ENCODE measurements around the gene EVI5L.

EVI5L gene

GRCh38 chr19:7874076-7874896 is 44.3 kb downstream of the EVI5L start, which contains the start of gene PRR36:
Gene PRR36 (minus strand): TSS chr19:7874390. CDS start chr19:7873689, 701 bp downstream.
- peak within 1 kb of the TSS; percentile 22; the same call in 1 of the 2 replicates for H3K4me3 ChIP-seq (ENCODE audit: low read length)
- TF ChIP-seq CTCF (conservative IDR thresholded peaks at IDR 0.05; ENCODE audit: low read length), result no peak

GRCh38 chr19:7874897-7875273 is 44.9 kb downstream of the EVI5L start:
- DNase-seq (ENCODE audit: low read depth), result no peak
- H3K4me3 ChIP-seq (ENCODE audit: low read length), result no peak overlapping the region
- TF ChIP-seq CTCF (conservative IDR thresholded peaks at IDR 0.05; ENCODE audit: low read length), result no peak

More at GRCh38 chr19:7874076-7874896, 44.3 kb downstream of the EVI5L start, which contains the start of gene PRR36:
- no peak for DNase-seq (ENCODE audit: low read depth)

- no peak for DNase-seq (ENCODE audit: low read depth)
- TF ChIP-seq CTCF (conservative IDR thresholded peaks at IDR 0.05; ENCODE audit: low read length), result no peak
- no peak overlapping the region for H3K4me3 ChIP-seq (ENCODE audit: low read length)
Observed at GRCh38 chr19:7877249-7877836, 47.3 kb downstream of the EVI5L start.

- DNase-seq (ENCODE audit: low read depth), result no peak
- no peak for TF ChIP-seq CTCF (conservative IDR thresholded peaks at IDR 0.05; ENCODE audit: low read length)
Observed at GRCh38 chr19:7879111-7879807, 49.2 kb downstream of the EVI5L start.

GRCh38 chr19:7879836-7880235 is 49.8 kb downstream of the EVI5L start:
- no peak for DNase-seq (ENCODE audit: low read depth)
- no peak overlapping the region for H3K4me3 ChIP-seq (ENCODE audit: low read length)
- no peak for TF ChIP-seq CTCF (conservative IDR thresholded peaks at IDR 0.05; ENCODE audit: low read length)

More at GRCh38 chr19:7879111-7879807, 49.2 kb downstream of the EVI5L start:
- H3K4me3 ChIP-seq (ENCODE audit: low read length), result no peak overlapping the region

GRCh38 chr19:7881910-7882309 is 51.9 kb downstream of the EVI5L start:
- no peak for DNase-seq (ENCODE audit: low read depth)
- no peak for TF ChIP-seq CTCF (conservative IDR thresholded peaks at IDR 0.05; ENCODE audit: low read length)
- no peak overlapping the region for H3K4me3 ChIP-seq (ENCODE audit: low read length)
